HEK293 (cell line): ENCODE data around the gene PLCD3.

Experiments used
- HOXC10 ChIP-seq: sonication (generic); formaldehyde crosslinking; IDR thresholded peaks from 2 replicates; pipeline ENCODE4 v1.8.1; 2023; ENCODE audit warnings: mild to moderate bottlenecking, missing genetic modification reagents
- PRDM2 ChIP-seq: fragments of 450-650 bp; formaldehyde crosslinking; IDR thresholded peaks from 2 replicates; pipeline ENCODE4 v1.5.1; 2016; ENCODE audit warnings: missing biosample characterization, missing genetic modification characterization, borderline replicate concordance
- SP7 ChIP-seq: fragments of 450-650 bp; formaldehyde crosslinking; IDR thresholded peaks from 2 replicates; pipeline ENCODE4 v1.5.1; 2016; ENCODE audit warnings: missing biosample characterization, missing genetic modification characterization
- ZBTB6 ChIP-seq: fragments of 450-650 bp; formaldehyde crosslinking; IDR thresholded peaks from 2 replicates; pipeline ENCODE4 v1.5.1; 2017; ENCODE audit warnings: missing biosample characterization, missing genetic modification characterization
- ZBTB8A ChIP-seq: fragments of 450-650 bp; formaldehyde crosslinking; IDR thresholded peaks from 2 replicates; pipeline ENCODE4 v1.5.1; 2016; ENCODE audit warnings: missing biosample characterization, missing genetic modification characterization
- ZNF114 ChIP-seq: fragments of 450-650 bp; formaldehyde crosslinking; IDR thresholded peaks from 2 replicates; pipeline ENCODE4 v1.5.0; 2017; ENCODE audit warnings: missing biosample characterization, missing genetic modification characterization
- ZNF169 ChIP-seq: fragments of 450-650 bp; formaldehyde crosslinking; IDR thresholded peaks from 2 replicates; pipeline ENCODE4 v1.5.1; 2016; ENCODE audit warnings: missing biosample characterization, missing genetic modification characterization
- ZNF19 ChIP-seq: fragments of 450-650 bp; formaldehyde crosslinking; IDR thresholded peaks from 2 replicates; pipeline ENCODE4; 2016; ENCODE audit warnings: missing biosample characterization, missing genetic modification characterization, low read depth
- ZNF202 ChIP-seq: fragments of 450-650 bp; formaldehyde crosslinking; IDR thresholded peaks from 2 replicates; pipeline ENCODE4 v1.5.1; 2016; ENCODE audit warnings: missing biosample characterization, missing genetic modification characterization, borderline replicate concordance
- ZNF211 ChIP-seq: fragments of 450-650 bp; formaldehyde crosslinking; IDR thresholded peaks from 2 replicates; pipeline ENCODE4 v1.5.1; 2016; ENCODE audit warnings: low read depth, missing biosample characterization, missing genetic modification characterization
- ZNF214 ChIP-seq: fragments of 450-650 bp; formaldehyde crosslinking; IDR thresholded peaks from 2 replicates; pipeline ENCODE4 v1.5.1; 2017; ENCODE audit warnings: missing biosample characterization, mild to moderate bottlenecking, missing genetic modification characterization, borderline replicate concordance
- ZNF239 ChIP-seq: fragments of 450-650 bp; formaldehyde crosslinking; IDR thresholded peaks from 2 replicates; pipeline ENCODE4 v1.5.1; 2016; ENCODE audit warnings: missing biosample characterization, missing genetic modification characterization
- ZNF280C ChIP-seq: fragments of 450-650 bp; formaldehyde crosslinking; IDR thresholded peaks from 2 replicates; pipeline ENCODE4 v1.5.1; 2016; ENCODE audit warnings: missing biosample characterization, missing genetic modification characterization
- ZNF426 ChIP-seq: fragments of 450-650 bp; formaldehyde crosslinking; IDR thresholded peaks from 2 replicates; pipeline ENCODE4 v1.5.1; 2017; ENCODE audit warnings: missing biosample characterization, missing genetic modification characterization, mild to moderate bottlenecking, inconsistent platforms, moderate library complexity
- ZNF433 ChIP-seq: fragments of 450-650 bp; formaldehyde crosslinking; IDR thresholded peaks from 2 replicates; pipeline ENCODE4 v1.5.1; 2016; ENCODE audit warnings: missing biosample characterization, missing genetic modification characterization, low read depth
- ZNF473 ChIP-seq: fragments of 450-650 bp; formaldehyde crosslinking; IDR thresholded peaks from 2 replicates; pipeline ENCODE4 v1.5.1; 2017; ENCODE audit warnings: missing biosample characterization, missing genetic modification characterization
- ZNF510 ChIP-seq: fragments of 450-650 bp; formaldehyde crosslinking; IDR thresholded peaks from 2 replicates; pipeline ENCODE4 v1.5.1; 2018; ENCODE audit warnings: mild to moderate bottlenecking, missing genetic modification characterization, missing biosample characterization; ENCODE audit not compliant: insufficient replicate concordance
- ZNF530 ChIP-seq: fragments of 450-650 bp; formaldehyde crosslinking; IDR thresholded peaks from 2 replicates; pipeline ENCODE4 v1.5.1; 2016; ENCODE audit warnings: low read depth, missing biosample characterization, missing genetic modification characterization
- ZNF654 ChIP-seq: fragments of 450-650 bp; formaldehyde crosslinking; IDR thresholded peaks from 2 replicates; pipeline ENCODE4 v1.5.1; 2016; ENCODE audit warnings: low read depth, missing biosample characterization, missing genetic modification characterization
- ZNF701 ChIP-seq: fragments of 450-650 bp; formaldehyde crosslinking; IDR thresholded peaks from 2 replicates; pipeline ENCODE4 v1.5.1; 2016; ENCODE audit warnings: missing biosample characterization, missing genetic modification characterization
- ZNF777 ChIP-seq: fragments of 450-650 bp; formaldehyde crosslinking; IDR thresholded peaks from 2 replicates; pipeline ENCODE4 v1.5.1; 2017; ENCODE audit warnings: missing biosample characterization, missing genetic modification characterization, borderline replicate concordance
- ZXDB ChIP-seq: fragments of 450-650 bp; formaldehyde crosslinking; IDR thresholded peaks from 2 replicates; pipeline ENCODE4 v1.5.1; 2016; ENCODE audit warnings: missing biosample characterization, missing genetic modification characterization
- TF ChIP-seq, protein P1 (sequence below): fragments of 450-650 bp; formaldehyde crosslinking; IDR thresholded peaks from 2 replicates; pipeline ENCODE4 v1.5.1; 2016; ENCODE audit warnings: missing biosample characterization, missing genetic modification characterization
- TF ChIP-seq, protein P2 (sequence below): fragments of 450-650 bp; formaldehyde crosslinking; IDR thresholded peaks from 2 replicates; pipeline ENCODE4 v1.5.1; 2016; ENCODE audit warnings: missing biosample characterization, missing genetic modification characterization
- TF ChIP-seq, protein P3 (sequence below): fragments of 450-650 bp; formaldehyde crosslinking; IDR thresholded peaks from 2 replicates; pipeline ENCODE4 v1.5.1; 2016; ENCODE audit warnings: missing biosample characterization, missing genetic modification characterization, low read depth

Gene PLCD3

DNA sequence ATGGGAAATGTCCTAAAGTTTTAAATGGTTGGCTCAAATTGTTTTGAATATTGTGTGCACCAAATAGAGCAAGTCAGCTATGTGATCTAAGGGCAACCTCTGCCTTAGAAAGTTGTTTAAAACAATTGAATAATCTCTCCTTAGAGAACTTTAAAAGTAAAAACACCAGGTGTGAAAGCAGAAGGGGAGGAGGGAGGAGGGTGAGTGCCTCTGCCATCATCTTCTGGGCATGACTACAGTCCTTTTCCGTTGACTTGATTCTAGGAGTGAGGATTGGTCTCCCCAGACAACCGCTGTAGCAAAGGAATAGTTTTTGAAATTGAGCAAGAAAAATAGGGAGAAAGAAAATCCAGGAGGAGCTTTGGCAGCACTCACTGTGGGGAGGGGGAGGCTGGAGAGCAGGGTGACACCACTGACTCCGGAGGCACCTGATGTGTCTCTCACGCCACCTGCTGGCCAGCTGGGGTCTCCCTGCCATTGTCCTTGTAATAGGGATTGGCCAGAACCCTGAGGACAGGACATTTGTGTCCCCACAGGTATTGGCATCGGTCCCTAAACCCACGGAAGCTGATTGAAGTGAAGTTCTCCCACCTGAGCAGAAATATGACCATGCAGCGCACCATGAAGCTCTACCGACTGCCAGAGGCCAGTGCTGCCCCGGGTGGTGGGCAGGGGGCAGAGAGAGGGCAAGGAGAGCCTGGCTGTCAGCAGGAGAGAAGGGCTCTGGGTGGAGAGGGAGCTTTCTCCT is 33.3 kb downstream of the PLCD3 start (continued):
- TF ChIP-seq PRDM2 (tag by site-specific recombination): no peak
- TF ChIP-seq, protein P1, sequence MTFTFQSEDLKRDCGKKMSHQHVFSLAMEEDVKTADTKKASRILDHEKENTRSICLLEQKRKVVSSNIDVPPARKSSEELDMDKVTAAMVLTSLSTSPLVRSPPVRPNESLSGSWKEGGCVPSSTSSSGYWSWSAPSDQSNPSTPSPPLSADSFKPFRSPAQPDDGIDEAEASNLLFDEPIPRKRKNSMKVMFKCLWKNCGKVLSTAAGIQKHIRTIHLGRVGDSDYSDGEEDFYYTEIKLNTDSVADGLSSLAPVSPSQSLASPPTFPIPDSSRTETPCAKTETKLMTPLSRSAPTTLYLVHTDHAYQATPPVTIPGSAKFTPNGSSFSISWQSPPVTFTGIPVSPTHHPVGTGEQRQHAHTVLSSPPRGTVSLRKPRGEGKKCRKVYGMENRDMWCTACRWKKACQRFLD: no peak
- no peak for TF ChIP-seq ZNF280C (tag by site-specific recombination)
- TF ChIP-seq SP7 (tag by site-specific recombination): no peak
- no peak for TF ChIP-seq ZNF426 (tag by site-specific recombination)
- TF ChIP-seq ZBTB8A (tag by site-specific recombination): no peak
- TF ChIP-seq ZNF473 (tag by site-specific recombination): no peak
- TF ChIP-seq, protein P2, sequence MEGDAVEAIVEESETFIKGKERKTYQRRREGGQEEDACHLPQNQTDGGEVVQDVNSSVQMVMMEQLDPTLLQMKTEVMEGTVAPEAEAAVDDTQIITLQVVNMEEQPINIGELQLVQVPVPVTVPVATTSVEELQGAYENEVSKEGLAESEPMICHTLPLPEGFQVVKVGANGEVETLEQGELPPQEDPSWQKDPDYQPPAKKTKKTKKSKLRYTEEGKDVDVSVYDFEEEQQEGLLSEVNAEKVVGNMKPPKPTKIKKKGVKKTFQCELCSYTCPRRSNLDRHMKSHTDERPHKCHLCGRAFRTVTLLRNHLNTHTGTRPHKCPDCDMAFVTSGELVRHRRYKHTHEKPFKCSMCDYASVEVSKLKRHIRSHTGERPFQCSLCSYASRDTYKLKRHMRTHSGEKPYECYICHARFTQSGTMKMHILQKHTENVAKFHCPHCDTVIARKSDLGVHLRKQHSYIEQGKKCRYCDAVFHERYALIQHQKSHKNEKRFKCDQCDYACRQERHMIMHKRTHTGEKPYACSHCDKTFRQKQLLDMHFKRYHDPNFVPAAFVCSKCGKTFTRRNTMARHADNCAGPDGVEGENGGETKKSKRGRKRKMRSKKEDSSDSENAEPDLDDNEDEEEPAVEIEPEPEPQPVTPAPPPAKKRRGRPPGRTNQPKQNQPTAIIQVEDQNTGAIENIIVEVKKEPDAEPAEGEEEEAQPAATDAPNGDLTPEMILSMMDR: peak; percentile 88
- no peak for TF ChIP-seq HOXC10 (CRISPR knock-in tag)
- TF ChIP-seq ZNF530 (tag by site-specific recombination): no peak
- TF ChIP-seq ZNF169 (tag by site-specific recombination): no peak
- no peak for TF ChIP-seq ZXDB (tag by site-specific recombination)
- TF ChIP-seq ZNF202 (tag by site-specific recombination): no peak
- no peak for TF ChIP-seq ZNF19
- TF ChIP-seq ZNF239 (tag by site-specific recombination): no peak
- no peak for TF ChIP-seq ZNF510 (tag by site-specific recombination)
- no peak for TF ChIP-seq ZNF114 (tag by site-specific recombination)
- TF ChIP-seq, protein P3, sequence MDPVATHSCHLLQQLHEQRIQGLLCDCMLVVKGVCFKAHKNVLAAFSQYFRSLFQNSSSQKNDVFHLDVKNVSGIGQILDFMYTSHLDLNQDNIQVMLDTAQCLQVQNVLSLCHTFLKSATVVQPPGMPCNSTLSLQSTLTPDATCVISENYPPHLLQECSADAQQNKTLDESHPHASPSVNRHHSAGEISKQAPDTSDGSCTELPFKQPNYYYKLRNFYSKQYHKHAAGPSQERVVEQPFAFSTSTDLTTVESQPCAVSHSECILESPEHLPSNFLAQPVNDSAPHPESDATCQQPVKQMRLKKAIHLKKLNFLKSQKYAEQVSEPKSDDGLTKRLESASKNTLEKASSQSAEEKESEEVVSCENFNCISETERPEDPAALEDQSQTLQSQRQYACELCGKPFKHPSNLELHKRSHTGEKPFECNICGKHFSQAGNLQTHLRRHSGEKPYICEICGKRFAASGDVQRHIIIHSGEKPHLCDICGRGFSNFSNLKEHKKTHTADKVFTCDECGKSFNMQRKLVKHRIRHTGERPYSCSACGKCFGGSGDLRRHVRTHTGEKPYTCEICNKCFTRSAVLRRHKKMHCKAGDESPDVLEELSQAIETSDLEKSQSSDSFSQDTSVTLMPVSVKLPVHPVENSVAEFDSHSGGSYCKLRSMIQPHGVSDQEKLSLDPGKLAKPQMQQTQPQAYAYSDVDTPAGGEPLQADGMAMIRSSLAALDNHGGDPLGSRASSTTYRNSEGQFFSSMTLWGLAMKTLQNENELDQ (tag by site-specific recombination): no peak
- no peak for TF ChIP-seq ZNF214
- no peak for TF ChIP-seq ZNF777
- TF ChIP-seq ZBTB6: no peak
- no peak for TF ChIP-seq ZNF701 (tag by site-specific recombination)
- TF ChIP-seq ZNF654 (tag by site-specific recombination): peak; percentile 94
- no peak for TF ChIP-seq ZNF211 (tag by site-specific recombination)
- no peak for TF ChIP-seq ZNF433
